HTERT RPE-1 (cell line): Measurements from ENCODE around the gene SPATA21.
"Not testable (repeated sequence)": the region's sequence is repeated elsewhere in the genome, so short reads cannot be mapped to it uniquely, and the experiment has no call there.

Source experiments
- in situ Hi-C: fragments of 300-500 bp; cut with MboI; formaldehyde crosslinking; loops from 4 replicates; pipeline ENCODE4 v1.14.3; 2020; ENCODE audit warnings: low sequenced_read_pairs

The SPATA21 gene

GRCh38 chr1:16436946-16437474 is at the start of gene SPATA21:
Gene SPATA21 (minus strand): TSS chr1:16437424. CDS start chr1:16431371, 6,053 bp downstream.
- in situ Hi-C loops, result no loop called here

DNA sequence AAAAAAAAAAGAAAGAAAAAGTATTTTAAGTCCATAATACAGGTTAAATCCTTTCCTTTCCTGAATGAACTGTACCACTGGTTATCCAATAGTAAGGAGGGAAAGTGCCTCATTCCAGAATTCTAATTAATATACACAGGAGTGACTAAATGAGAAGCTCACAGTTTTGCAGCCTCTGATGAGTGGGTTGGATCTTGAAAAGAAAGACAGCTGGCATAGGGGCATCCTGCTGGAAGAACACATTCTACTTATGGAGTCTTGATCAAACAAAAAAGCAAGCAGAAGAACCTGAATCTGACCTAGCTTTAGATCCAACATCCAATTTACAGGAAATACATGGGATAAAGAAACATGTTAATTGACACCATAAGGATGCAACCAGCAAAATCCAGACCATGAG is 49.8 kb upstream of the SPATA21 start:
- in situ Hi-C loops, result not testable (repeated sequence)

- in situ Hi-C loops, result not testable (repeated sequence)
These were observed 49.1 kb upstream of the SPATA21 start for GRCh38 chr1:16486316-16486715.

DNA sequence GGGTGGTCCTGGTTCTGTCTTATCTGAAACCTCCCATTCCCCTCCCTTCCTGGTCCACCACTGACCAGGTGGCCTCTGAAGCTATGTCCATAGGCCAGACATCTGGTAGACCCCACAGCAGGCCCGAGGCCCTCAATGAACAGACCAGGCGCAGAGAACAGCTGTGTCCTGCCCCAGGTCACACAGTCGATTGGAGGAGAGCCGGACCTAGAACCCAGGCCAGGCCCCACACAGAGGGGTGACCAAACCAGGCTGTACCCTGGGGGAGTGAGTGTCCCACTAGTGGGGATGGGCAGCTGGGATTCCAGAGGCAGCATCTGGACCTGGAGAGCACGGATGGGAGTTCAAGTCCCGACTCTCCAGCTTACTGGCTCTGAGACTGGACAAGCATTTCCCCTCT is 47.7 kb upstream of the SPATA21 start:
- in situ Hi-C loops, result no loop called here

- in situ Hi-C loops, result no loop called here
These were observed 47.2 kb upstream of the SPATA21 start for GRCh38 chr1:16484501-16484835.

DNA sequence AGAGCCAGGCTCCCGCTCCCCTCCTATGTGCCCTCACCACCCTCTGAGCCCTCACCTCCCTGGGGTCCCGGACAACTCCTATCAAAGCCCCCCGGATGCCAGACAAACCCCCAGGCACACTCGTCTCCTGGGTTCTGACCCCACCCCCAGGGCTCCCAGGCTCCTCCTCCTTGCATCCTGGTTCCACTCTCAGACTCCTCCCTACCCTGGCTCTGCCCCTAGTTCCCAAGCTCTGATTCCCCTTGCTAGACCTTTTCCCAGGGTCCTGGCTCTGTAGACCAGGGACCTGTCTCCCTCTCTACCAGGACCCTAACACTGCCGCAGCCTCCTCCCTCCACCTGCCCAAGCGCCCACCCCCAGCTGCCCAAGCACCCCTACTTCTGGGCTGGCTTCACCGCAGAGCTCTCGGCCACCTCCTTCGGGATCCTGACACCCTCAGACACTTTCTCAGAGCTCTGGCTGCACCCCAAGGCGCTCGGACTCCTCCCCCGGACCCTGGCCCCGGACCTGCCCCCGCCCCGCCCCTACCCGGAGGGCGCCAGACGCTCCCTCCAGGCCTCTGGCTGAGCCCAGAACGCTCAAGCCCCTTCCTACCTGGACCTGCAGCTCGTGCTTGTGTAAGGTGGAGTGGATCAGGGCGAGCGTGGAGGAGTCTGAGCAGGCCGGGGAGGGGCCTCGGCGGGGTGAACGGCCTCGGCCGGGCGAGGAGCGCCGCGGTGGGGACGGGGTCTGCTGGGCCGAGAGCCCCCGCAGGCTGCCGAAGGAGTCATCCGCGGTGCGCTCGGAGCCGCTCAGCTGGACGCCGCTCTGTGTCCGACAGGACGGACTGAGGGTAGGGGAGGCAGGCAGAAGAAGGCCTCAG is 46.6 kb upstream of the SPATA21 start:
- in situ Hi-C loops, result not testable (repeated sequence)

- in situ Hi-C loops, result not testable (repeated sequence)
These were observed 45.9 kb upstream of the SPATA21 start for GRCh38 chr1:16483146-16483545.

GRCh38 chr1:16478091-16478490 is 40.9 kb upstream of the SPATA21 start:
- in situ Hi-C loops, result no loop called here

DNA sequence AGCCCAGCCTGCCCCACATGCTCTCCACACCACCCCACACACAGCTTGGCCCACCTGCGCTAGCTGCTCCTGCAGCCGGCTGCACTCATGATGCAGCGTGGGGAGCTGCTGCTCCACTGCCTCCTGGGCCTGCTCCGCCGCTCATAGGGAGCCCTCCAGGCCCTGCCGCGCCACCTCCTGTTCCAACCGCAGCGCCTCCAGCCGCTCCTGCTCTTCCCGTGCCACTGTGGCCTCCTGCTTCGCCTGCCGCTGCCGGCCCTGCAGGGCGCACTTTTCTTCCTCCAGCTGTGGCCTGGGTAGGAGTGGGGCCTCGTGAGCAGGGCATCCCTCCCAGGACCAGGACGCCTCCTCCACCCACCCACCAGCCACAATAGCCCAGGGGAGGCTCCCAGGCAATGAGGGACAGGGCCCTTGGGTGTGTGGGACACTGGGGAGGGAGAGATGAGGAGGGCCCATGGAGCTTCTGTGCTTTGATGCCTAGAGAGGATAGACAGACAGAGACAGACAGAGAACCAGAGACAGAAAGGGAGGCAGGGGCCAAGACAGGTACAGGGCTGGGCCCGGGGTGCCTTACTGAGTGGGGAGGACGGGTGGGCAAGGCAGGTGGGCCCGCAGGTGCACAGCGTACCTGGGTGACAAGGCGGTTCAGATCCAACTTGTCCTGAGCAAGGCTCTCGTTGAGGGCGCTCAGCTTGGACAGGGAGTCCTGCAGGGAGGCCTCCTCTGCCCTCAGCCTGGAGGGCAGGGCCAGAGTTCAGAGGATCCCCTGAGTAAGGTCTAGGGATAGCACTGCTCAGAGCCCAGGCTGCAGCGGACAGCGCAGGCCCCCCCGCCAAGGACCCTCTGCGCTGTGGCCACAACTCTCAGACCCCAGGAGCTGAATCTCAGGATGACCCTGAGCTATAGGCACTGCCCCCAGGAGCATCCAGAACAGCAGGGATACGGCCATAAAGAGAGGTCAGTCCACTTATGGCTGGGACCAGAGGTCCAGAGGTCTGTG is 38.8 kb upstream of the SPATA21 start:
- in situ Hi-C loops, result not testable (repeated sequence)

GRCh38 chr1:16474891-16475290 is 37.7 kb upstream of the SPATA21 start:
- in situ Hi-C loops, result not testable (repeated sequence)

- in situ Hi-C loops, result no loop called here
These were observed 37.1 kb upstream of the SPATA21 start for GRCh38 chr1:16474166-16474800.

DNA sequence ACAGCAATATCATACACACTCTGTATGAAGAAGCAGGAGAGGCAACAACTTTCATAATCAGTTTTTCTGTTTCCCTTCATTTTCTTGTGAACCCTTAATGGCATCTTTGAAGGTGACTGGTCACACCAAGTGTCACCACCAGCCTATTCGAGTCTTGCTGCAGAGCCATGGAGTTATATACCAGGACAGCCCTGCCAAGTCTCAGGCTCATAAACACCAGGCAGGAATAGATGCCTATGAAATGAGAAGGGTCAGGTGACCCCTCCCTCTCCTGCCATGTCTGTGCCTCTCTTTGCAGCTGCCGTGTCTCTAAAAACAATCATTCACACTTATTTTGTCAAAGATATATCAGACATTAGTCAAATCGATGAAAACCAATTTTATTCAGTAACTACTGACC is 31.3 kb upstream of the SPATA21 start:
- in situ Hi-C loops, result no loop called here

DNA sequence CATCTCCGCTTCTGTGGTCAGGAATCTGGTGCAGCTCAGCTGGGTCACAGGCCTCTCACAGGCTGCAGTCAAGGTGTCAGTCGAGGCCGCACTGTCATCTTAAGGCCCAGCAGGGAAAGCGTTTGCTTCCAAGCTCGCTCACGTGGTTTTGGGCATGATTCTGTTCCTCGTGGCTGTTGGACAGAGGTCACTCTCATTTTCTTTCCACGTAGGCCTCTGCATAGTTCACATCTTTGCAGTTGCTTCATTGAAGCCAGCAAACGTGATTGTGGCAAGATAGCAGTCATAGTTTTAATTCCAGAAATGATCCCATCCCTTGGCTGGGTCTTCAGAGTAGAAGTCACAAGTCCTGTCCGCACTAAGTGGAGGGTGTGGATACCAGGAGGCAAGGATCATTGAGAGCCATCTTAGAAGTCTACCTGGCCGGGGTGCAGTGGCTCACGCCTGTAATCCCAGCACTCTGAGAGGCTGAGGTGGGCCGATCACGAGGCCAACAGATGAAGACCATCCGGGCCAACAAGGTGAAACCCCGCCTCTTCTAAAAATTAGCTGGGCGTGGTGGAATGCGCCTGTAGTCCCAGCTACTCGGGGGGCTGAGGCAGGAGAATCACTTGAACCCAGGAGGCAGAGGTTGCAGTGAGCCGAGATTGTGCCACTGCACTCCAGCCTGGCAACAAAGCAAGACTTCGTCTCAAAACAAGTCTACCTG is 27.8 kb upstream of the SPATA21 start:
- in situ Hi-C loops, result no loop called here

DNA sequence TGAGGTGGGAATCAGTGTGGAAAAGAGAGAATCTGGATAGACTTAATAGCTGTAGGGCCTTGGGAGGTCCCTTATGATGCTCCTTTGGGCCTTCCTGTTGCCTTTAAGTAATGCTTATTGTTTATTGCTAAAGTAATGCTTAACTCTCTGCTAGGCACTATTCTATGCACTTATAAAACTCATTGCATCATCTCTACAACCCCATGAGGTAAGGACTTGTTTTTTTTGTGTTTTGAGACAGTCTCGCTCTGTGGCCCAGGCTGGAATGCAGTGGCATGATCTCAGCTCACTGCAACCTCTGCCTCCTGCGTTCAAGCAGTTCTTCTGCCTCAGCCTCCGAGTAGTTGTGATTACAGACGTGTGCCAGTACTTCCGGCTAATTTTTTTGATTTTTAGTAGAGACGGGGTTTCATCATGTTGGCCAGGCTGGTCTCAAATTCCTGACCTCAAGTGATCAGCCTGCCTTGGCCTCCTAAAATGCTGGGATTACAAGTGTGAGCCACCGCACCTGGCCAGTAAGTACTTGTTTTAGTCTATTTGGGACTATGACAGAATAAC is 25.6 kb upstream of the SPATA21 start:
- in situ Hi-C loops, result no loop called here

DNA sequence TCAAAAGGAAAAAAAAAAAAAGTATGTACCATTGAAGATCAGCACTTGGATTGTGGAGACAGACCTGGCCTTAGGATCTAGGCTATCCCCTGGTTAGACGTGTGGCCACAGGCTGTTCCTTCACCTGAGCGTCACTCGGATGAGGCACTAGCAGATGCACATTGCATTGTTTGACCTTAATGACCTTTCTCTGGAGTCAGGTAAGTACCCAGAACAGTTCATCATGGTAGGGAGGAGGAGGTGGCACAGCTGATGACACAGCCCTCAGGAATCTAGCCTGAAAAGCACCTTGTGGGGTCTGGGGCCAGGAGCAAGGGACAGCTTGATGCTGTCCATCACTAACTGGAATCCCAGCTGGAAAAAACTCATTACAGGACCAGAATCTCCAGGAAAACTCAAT is 24.5 kb upstream of the SPATA21 start:
- in situ Hi-C loops, result no loop called here

- in situ Hi-C loops, result no loop called here
These were observed 22.2 kb upstream of the SPATA21 start for GRCh38 chr1:16459352-16459925.

- in situ Hi-C loops, result no loop called here
These were observed 21.6 kb upstream of the SPATA21 start for GRCh38 chr1:16458831-16459230.

DNA sequence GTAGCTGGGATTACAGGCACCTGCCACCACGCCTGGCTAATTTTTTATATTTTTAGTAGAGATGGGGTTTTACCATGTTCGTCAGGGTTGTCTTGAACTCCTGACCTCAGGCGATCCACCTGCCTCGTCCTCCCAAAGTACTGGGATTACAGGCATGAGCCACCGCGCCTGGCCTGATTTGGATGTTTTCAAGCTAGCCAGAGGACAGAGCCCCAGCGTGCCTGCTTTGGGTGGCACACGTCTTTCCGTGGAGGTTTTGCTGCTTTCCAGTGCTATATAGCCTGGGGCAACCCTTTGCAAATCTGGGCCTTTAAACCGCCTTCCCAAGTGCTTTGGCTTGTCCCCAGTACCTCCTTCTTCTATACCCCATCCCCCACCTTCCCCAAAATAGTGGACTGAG is 18.9 kb upstream of the SPATA21 start:
- in situ Hi-C loops, result not testable (repeated sequence)

- in situ Hi-C loops, result not testable (repeated sequence)
These were observed 17.7 kb upstream of the SPATA21 start for GRCh38 chr1:16454909-16455308.
